Fibroblast of lung (primary cell): ENCODE measurements around the gene SREK1IP1.

Source experiments
- EZH2 ChIP-seq: IDR thresholded peaks from 2 replicates; pipeline ENCODE4 v1.5.1; 2012; ENCODE audit warnings: low read length, control low read depth, mild to moderate bottlenecking; ENCODE audit errors: missing control alignments
- TF ChIP-seq, protein P1 (sequence below), 2 donors: IDR thresholded peaks in 1 of 2; conservative IDR thresholded peaks in 1 of 2; 1 replicate in 1 of 2; 2 replicates in 1 of 2; pipeline ENCODE4 v1.5.1; 2011 to 2012; ENCODE audit warnings: low read length in 2 of 2, control low read depth in 1 of 2, inconsistent platforms in 1 of 2, low read depth in 1 of 2, mild to moderate bottlenecking in 1 of 2

DNA sequence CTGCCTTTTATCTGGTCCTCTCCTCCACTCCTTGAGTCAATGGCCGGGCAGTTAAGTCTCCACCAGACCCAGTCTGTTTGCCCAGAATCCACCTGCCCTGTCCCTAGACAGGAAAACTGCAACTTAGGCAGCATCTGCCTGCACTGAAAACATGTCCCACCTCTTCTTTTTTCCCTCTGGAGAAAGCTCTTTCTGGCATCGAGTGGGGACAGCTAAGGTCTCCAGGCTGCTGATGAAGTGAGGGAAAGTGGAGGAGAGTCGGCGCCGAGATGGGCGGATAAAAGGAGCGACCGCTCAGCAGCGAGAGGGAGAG, 78.4 kb downstream of the SREK1IP1 start:
- TF ChIP-seq, protein P1, sequence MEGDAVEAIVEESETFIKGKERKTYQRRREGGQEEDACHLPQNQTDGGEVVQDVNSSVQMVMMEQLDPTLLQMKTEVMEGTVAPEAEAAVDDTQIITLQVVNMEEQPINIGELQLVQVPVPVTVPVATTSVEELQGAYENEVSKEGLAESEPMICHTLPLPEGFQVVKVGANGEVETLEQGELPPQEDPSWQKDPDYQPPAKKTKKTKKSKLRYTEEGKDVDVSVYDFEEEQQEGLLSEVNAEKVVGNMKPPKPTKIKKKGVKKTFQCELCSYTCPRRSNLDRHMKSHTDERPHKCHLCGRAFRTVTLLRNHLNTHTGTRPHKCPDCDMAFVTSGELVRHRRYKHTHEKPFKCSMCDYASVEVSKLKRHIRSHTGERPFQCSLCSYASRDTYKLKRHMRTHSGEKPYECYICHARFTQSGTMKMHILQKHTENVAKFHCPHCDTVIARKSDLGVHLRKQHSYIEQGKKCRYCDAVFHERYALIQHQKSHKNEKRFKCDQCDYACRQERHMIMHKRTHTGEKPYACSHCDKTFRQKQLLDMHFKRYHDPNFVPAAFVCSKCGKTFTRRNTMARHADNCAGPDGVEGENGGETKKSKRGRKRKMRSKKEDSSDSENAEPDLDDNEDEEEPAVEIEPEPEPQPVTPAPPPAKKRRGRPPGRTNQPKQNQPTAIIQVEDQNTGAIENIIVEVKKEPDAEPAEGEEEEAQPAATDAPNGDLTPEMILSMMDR (conservative IDR thresholded peaks at IDR 0.05 in 1 of 2, IDR thresholded peaks at IDR 0.05 in 1 of 2; ENCODE audit: low read depth in 1 of 2, low read length in 2 of 2), result no peak
- TF ChIP-seq EZH2, result peak; percentile 49
